Type B pancreatic cell (in vitro differentiated cells): ENCODE measurements around the gene ING3. TPM values are rescaled to one million over a fixed set of nuclear protein-coding genes. Genes with fewer than 3 reads are reported as not detected.

Source experiments
- DNase-seq: peaks from one replicate; pipeline ENCODE4 v3.0.0; 2021; ENCODE audit warnings: mixed read lengths; ENCODE audit not compliant: unreplicated experiment; ENCODE audit errors: extremely low spot score
- H3K27ac Mint-ChIP-seq: 2 replicates; pipeline ENCODE4 v1.8.0; 2021; ENCODE audit warnings: mild to moderate bottlenecking, mixed read lengths
- H3K27me3 Mint-ChIP-seq: 2 replicates; pipeline ENCODE4 v1.8.0; 2021; ENCODE audit warnings: mixed read lengths
- H3K36me3 Mint-ChIP-seq: 2 replicates; pipeline ENCODE4 v1.8.0; 2021; ENCODE audit warnings: mixed read lengths
- H3K4me1 Mint-ChIP-seq: one replicate; pipeline ENCODE4 v1.8.0; 2021; ENCODE audit warnings: mixed read lengths; ENCODE audit not compliant: unreplicated experiment
- H3K4me3 Mint-ChIP-seq: 2 replicates; pipeline ENCODE4 v1.8.0; 2021; ENCODE audit warnings: mild to moderate bottlenecking, mixed read lengths
- H3K9me3 Mint-ChIP-seq: 2 replicates; pipeline ENCODE4 v1.8.0; 2021; ENCODE audit warnings: mixed read lengths
- long read RNA-seq: library from polyadenylated mRNA; unstranded; transcript quantifications from one replicate; pipeline ENCODE4 v2.0.0, GENCODE V29; 2020
- total RNA-seq: library from RNA; stranded (reverse); gene quantifications from 2 replicates; pipeline ENCODE4 v1.2.1, GENCODE V29; 2021; ENCODE audit warnings: low replicate concordance
- TF ChIP-seq, protein P1 (sequence below): fragments of 200-600 bp; sonication (generic); conservative IDR thresholded peaks from 2 replicates; pipeline ENCODE4 v1.5.0; 2021; ENCODE audit warnings: antibody characterized with exemption, mild to moderate bottlenecking

ING3 gene, protein sequence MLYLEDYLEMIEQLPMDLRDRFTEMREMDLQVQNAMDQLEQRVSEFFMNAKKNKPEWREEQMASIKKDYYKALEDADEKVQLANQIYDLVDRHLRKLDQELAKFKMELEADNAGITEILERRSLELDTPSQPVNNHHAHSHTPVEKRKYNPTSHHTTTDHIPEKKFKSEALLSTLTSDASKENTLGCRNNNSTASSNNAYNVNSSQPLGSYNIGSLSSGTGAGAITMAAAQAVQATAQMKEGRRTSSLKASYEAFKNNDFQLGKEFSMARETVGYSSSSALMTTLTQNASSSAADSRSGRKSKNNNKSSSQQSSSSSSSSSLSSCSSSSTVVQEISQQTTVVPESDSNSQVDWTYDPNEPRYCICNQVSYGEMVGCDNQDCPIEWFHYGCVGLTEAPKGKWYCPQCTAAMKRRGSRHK
- total RNA-seq: 14.5 and 20.7 TPM in 2 replicates
- long read RNA-seq, transcript ING3-201 (12 exons, 3,777 nt): major isoform, 35 of 65 reads
- long read RNA-seq, transcript ING3-202 (5 exons, 1,222 nt): minor isoform, 16 of 65 reads
- long read RNA-seq, partial matches to known transcripts: 1 of 65 reads
- long read RNA-seq, other reads (novel, unspliced or antisense): 5 of 65 reads

DNA sequence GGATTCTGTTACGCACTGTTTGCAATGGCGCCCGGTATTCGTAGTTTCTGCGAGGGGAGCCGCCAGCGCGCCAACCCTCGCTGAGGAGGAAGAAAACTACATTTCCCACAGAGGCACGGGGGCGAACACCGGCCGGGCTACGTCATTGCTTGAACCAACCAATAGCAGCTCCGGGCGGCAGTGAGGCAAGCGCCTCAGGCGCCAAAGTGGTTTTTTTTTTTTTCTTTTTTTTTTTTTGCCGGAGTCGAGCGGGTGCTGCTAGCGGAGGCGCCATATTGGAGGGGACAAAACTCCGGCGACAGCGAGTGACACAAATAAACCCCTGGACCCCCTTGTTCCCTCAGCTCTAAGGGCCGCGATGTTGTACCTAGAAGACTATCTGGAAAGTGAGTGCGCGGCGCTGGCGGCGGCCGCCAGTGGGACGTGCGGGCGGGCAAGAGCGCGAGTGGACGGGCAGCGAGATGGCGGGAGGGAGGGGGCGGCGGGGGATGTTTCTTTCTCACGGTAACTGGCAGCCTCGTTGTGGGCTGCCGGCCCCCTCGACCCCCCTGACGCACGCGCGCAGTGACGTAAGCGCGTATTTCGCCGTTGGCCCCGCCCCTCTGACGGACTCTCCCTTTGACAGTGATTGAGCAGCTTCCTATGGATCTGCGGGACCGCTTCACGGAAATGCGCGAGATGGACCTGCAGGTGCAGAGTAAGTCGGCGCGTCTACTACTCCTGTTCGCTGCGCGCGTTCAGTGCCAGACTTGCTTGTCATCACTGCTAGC is at the start of gene ING3:
TSS of gene ING3 (plus strand) at position 239 of the 770 bp plus-strand sequence. CDS start at position 359, 120 bp downstream.
- Mint-ChIP-seq H3K27me3 (no peaks in the 10 kb centered on the region), H3K9me3 (no peaks in the 10 kb centered on the region), H3K36me3 (peaks cover 7% of the 10 kb centered on the region), H3K4me1 (peaks cover 15% of the 10 kb centered on the region), H3K27ac (peak within 1 kb of the TSS; percentile 99), H3K4me3 (peak within 1 kb of the TSS; percentile 98)
- peak; percentile 96 for DNase-seq
- TF ChIP-seq, protein P1, sequence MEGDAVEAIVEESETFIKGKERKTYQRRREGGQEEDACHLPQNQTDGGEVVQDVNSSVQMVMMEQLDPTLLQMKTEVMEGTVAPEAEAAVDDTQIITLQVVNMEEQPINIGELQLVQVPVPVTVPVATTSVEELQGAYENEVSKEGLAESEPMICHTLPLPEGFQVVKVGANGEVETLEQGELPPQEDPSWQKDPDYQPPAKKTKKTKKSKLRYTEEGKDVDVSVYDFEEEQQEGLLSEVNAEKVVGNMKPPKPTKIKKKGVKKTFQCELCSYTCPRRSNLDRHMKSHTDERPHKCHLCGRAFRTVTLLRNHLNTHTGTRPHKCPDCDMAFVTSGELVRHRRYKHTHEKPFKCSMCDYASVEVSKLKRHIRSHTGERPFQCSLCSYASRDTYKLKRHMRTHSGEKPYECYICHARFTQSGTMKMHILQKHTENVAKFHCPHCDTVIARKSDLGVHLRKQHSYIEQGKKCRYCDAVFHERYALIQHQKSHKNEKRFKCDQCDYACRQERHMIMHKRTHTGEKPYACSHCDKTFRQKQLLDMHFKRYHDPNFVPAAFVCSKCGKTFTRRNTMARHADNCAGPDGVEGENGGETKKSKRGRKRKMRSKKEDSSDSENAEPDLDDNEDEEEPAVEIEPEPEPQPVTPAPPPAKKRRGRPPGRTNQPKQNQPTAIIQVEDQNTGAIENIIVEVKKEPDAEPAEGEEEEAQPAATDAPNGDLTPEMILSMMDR: no peak

- no peaks in the 10 kb centered on the region for H3K9me3 Mint-ChIP-seq
- no peak overlapping the region for H3K27ac Mint-ChIP-seq
- H3K27me3 Mint-ChIP-seq: no peaks in the 10 kb centered on the region
- TF ChIP-seq, protein P1: no peak
- no peaks in the 10 kb centered on the region for H3K4me1 Mint-ChIP-seq
- no peaks in the 10 kb centered on the region for H3K36me3 Mint-ChIP-seq
- DNase-seq: no peak
- H3K4me3 Mint-ChIP-seq: no peak overlapping the region
Measured at GRCh38 chr7:120915314-120916105, 35.1 kb upstream of the ING3 start.

DNA sequence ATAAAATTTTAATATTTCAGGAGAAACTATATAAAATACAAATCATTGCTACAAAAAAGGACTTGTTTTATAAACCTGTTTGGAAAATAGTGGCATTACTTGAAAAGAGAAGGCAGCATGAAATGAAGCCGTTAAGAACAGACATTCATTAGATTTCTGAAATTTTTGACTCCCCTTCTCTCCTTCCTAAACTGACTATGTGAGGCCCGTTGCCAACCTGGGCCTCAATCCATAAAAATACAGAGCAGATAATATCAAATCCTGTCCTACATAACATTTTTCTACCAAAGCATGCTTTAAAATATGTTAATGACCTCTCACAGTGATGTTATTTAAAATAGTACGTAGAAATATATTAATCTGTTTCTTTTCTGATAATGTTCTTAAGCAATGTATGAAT is 34.5 kb upstream of the ING3 start:
- H3K27ac Mint-ChIP-seq: no peak overlapping the region
- no peak overlapping the region for H3K4me3 Mint-ChIP-seq
- no peaks in the 10 kb centered on the region for H3K4me1 Mint-ChIP-seq
- TF ChIP-seq, protein P1: no peak
- no peaks in the 10 kb centered on the region for H3K9me3 Mint-ChIP-seq
- H3K36me3 Mint-ChIP-seq: no peaks in the 10 kb centered on the region
- H3K27me3 Mint-ChIP-seq: no peaks in the 10 kb centered on the region
- DNase-seq: no peak

DNA sequence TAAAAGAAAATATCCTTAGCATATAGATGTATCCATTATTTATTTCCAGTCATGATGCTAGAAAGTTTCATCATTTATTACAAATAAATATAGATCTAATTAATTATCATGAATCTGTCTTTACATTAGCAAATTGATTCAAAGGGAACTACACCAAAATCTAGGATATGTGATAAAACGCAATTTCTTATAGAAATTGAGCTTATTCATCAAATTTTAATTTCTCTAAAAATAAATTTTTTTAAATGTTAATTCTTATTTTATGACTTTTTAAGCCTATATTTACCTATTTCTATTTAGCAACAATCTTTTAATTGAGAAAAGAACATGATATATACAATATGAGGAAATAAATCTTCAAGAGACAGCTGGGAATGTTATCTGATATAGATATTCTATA is 34.0 kb upstream of the ING3 start:
- H3K4me3 Mint-ChIP-seq: no peak overlapping the region
- DNase-seq: no peak
- TF ChIP-seq, protein P1: no peak
- H3K4me1 Mint-ChIP-seq: no peaks in the 10 kb centered on the region
- no peak overlapping the region for H3K27ac Mint-ChIP-seq
- H3K27me3 Mint-ChIP-seq: no peaks in the 10 kb centered on the region
- H3K36me3 Mint-ChIP-seq: no peaks in the 10 kb centered on the region
- no peaks in the 10 kb centered on the region for H3K9me3 Mint-ChIP-seq

- Mint-ChIP-seq H3K27ac (no peak overlapping the region), H3K27me3 (no peaks in the 10 kb centered on the region), H3K9me3 (no peaks in the 10 kb centered on the region), H3K4me3 (no peak overlapping the region), H3K4me1 (no peaks in the 10 kb centered on the region), H3K36me3 (no peaks in the 10 kb centered on the region)
- DNase-seq: no peak
- TF ChIP-seq, protein P1: no peak
Measured at GRCh38 chr7:120919466-120919865, 31.1 kb upstream of the ING3 start.
